ENCODE measurements around the gene MTA3.

- TF ChIP-seq, protein P1, sequence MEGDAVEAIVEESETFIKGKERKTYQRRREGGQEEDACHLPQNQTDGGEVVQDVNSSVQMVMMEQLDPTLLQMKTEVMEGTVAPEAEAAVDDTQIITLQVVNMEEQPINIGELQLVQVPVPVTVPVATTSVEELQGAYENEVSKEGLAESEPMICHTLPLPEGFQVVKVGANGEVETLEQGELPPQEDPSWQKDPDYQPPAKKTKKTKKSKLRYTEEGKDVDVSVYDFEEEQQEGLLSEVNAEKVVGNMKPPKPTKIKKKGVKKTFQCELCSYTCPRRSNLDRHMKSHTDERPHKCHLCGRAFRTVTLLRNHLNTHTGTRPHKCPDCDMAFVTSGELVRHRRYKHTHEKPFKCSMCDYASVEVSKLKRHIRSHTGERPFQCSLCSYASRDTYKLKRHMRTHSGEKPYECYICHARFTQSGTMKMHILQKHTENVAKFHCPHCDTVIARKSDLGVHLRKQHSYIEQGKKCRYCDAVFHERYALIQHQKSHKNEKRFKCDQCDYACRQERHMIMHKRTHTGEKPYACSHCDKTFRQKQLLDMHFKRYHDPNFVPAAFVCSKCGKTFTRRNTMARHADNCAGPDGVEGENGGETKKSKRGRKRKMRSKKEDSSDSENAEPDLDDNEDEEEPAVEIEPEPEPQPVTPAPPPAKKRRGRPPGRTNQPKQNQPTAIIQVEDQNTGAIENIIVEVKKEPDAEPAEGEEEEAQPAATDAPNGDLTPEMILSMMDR (IDR thresholded peaks at IDR 0.05; ENCODE audit: poor library complexity, severe bottlenecking), result no peak
- TF ChIP-seq SMC3 (conservative IDR thresholded peaks at IDR 0.05; ENCODE audit: poor library complexity) (no peak), POLR2AphosphoS5 (IDR thresholded peaks at IDR 0.05) (no peak), TAF1 (IDR thresholded peaks at IDR 0.05; ENCODE audit: low read depth) (no peak), EP300 (conservative IDR thresholded peaks at IDR 0.05; ENCODE audit: poor library complexity, severe bottlenecking) (no peak), EZH2 (IDR thresholded peaks at IDR 0.05; ENCODE audit: borderline replicate concordance, insufficient read depth, low read length, poor library complexity, severe bottlenecking) (no peak)
- TF ChIP-seq, protein P2, sequence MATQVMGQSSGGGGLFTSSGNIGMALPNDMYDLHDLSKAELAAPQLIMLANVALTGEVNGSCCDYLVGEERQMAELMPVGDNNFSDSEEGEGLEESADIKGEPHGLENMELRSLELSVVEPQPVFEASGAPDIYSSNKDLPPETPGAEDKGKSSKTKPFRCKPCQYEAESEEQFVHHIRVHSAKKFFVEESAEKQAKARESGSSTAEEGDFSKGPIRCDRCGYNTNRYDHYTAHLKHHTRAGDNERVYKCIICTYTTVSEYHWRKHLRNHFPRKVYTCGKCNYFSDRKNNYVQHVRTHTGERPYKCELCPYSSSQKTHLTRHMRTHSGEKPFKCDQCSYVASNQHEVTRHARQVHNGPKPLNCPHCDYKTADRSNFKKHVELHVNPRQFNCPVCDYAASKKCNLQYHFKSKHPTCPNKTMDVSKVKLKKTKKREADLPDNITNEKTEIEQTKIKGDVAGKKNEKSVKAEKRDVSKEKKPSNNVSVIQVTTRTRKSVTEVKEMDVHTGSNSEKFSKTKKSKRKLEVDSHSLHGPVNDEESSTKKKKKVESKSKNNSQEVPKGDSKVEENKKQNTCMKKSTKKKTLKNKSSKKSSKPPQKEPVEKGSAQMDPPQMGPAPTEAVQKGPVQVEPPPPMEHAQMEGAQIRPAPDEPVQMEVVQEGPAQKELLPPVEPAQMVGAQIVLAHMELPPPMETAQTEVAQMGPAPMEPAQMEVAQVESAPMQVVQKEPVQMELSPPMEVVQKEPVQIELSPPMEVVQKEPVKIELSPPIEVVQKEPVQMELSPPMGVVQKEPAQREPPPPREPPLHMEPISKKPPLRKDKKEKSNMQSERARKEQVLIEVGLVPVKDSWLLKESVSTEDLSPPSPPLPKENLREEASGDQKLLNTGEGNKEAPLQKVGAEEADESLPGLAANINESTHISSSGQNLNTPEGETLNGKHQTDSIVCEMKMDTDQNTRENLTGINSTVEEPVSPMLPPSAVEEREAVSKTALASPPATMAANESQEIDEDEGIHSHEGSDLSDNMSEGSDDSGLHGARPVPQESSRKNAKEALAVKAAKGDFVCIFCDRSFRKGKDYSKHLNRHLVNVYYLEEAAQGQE (IDR thresholded peaks at IDR 0.05; ENCODE audit: borderline replicate concordance), result no peak
Measured at GRCh38 chr2:42693688-42694479, 125.5 kb downstream of the MTA3 start.

Measured in neural cell (in vitro differentiated cells).